Activated CD4-positive, alpha-beta T cell treated with anti-CD3 and anti-CD28 coated beads for 36 hours (primary cell): Measurements from ENCODE around the gene MRPL20. TPM values are rescaled to one million over a fixed set of nuclear protein-coding genes. Genes with fewer than 3 reads are reported as not detected.
A peak's percentile ranks its signal among the peaks of the same experiment; 100 is the strongest.
"Not testable (repeated sequence)": the region's sequence is repeated elsewhere in the genome, so short reads cannot be mapped to it uniquely, and the experiment has no call there.

Experiments
- ATAC-seq: fragments of 200-7000 bp; cut with Tn5 transposase; one replicate; pipeline ENCODE4 v1.10.0; 2021; ENCODE audit warnings: mild to moderate bottlenecking, moderate library complexity
- CTCF ChIA-PET: fragments of 350-600 bp; sonication (Branson Sonifier 250); formaldehyde crosslinking; loops from one replicate; lab custom pipeline; 2021; ENCODE audit warnings: antibody characterized with exemption; lab: Charles Lee
- POLR2A ChIA-PET: fragments of 350-600 bp; sonication (Branson Sonifier 250); formaldehyde crosslinking; loops from one replicate; lab custom pipeline; 2021; ENCODE audit warnings: antibody characterized with exemption, inconsistent platforms; lab: Charles Lee
- DNase-seq: peaks from one replicate; pipeline ENCODE4 v3.0.0-alpha.2; 2020
- H3K27ac Mint-ChIP-seq: one replicate; pipeline ENCODE4 v1.8.0; 2021; ENCODE audit warnings: mixed read lengths
- H3K27me3 Mint-ChIP-seq: one replicate; pipeline ENCODE4 v1.8.0; 2021; ENCODE audit warnings: mixed read lengths
- H3K36me3 Mint-ChIP-seq: one replicate; pipeline ENCODE4 v1.8.0; 2021; ENCODE audit warnings: low read depth, mixed read lengths
- H3K4me1 Mint-ChIP-seq: one replicate; pipeline ENCODE4 v1.8.0; 2021; ENCODE audit warnings: mixed read lengths
- H3K4me3 Mint-ChIP-seq: one replicate; pipeline ENCODE4 v1.8.0; 2021; ENCODE audit warnings: mild to moderate bottlenecking, moderate library complexity, mixed read lengths
- H3K9me3 Mint-ChIP-seq: one replicate; pipeline ENCODE4 v1.8.0; 2021; ENCODE audit warnings: low read depth, mixed read lengths
- intact Hi-C, 2 experiments: fragments of 100-400 bp; cut with DNase I in 1 of 2; cut with micrococcal nuclease in 1 of 2; formaldehyde crosslinking; loops; one replicate each; pipeline versions ENCODE4 v1.14.2 to v1.15.1; 2022 to 2024; cut with DNase I, micrococcal nuclease
- total RNA-seq, 2 experiments: library from RNA; stranded (reverse); gene quantifications; one replicate each; pipeline ENCODE4 v1.2.3, GENCODE V29; 2021

MRPL20 gene
- total RNA-seq, 2 experiments from 2014 or later, result 126 to 143 TPM

GRCh38 chr1:1430114-1430982, 23.3 kb upstream of the MRPL20 start:
- Mint-ChIP-seq H3K9me3 (no peaks in the 10 kb centered on the region), H3K36me3 (no peaks in the 10 kb centered on the region), H3K4me1 (peaks cover 12% of the 10 kb centered on the region), H3K27ac (no peak overlapping the region), H3K4me3 (no peak overlapping the region), H3K27me3 (peaks cover 23% of the 10 kb centered on the region)
- no peak for DNase-seq
- ChIA-PET CTCF (interaction anchor here (1.0 to 1.6 kb wide), 2 partner anchors 23 to 31 kb away, joined by 3 read pairs; partner anchors contain the start of gene CCNL2), POLR2A (no interaction called here)
- intact Hi-C loops, result no loop called here
- no peak for ATAC-seq

GRCh38 chr1:1429671-1430073, 22.6 kb upstream of the MRPL20 start:
- no peak for ATAC-seq
- no peak for DNase-seq
- intact Hi-C loops, result no loop called here
- POLR2A ChIA-PET, result no interaction called here
- no peak overlapping the region for H3K4me3 Mint-ChIP-seq
- CTCF ChIA-PET, result interaction anchor here (1.6 to 1.7 kb wide), 2 partner anchors 22 to 58 kb away, joined by 3 to 4 read pairs; no protein-coding TSS in a partner anchor
- no peak overlapping the region for H3K27ac Mint-ChIP-seq
- peaks cover 23% of the 10 kb centered on the region for H3K27me3 Mint-ChIP-seq
- no peaks in the 10 kb centered on the region for H3K9me3 Mint-ChIP-seq
- peaks cover 7% of the 10 kb centered on the region for H3K4me1 Mint-ChIP-seq
- H3K36me3 Mint-ChIP-seq, result no peaks in the 10 kb centered on the region

GRCh38 chr1:1428967-1429366, 21.9 kb upstream of the MRPL20 start:
- ATAC-seq, intact Hi-C loops, H3K4me3 Mint-ChIP-seq: not testable (repeated sequence)

GRCh38 chr1:1428174-1428573, 21.1 kb upstream of the MRPL20 start:
- Mint-ChIP-seq H3K4me3 (no peak overlapping the region), H3K27me3 (peaks cover 23% of the 10 kb centered on the region), H3K36me3 (no peaks in the 10 kb centered on the region), H3K9me3 (no peaks in the 10 kb centered on the region), H3K4me1 (peaks cover 4% of the 10 kb centered on the region), H3K27ac (no peak overlapping the region)
- DNase-seq (peak; percentile 6), ATAC-seq (no peak)
- ChIA-PET CTCF (interaction anchor here (1.7 kb wide), 1 partner anchor 57 kb away, joined by 4 read pairs; no protein-coding TSS in a partner anchor), POLR2A (no interaction called here)
- intact Hi-C loops, result no loop called here

More at GRCh38 chr1:1428967-1429366, 21.9 kb upstream of the MRPL20 start:
- H3K4me1 Mint-ChIP-seq, H3K36me3 Mint-ChIP-seq, H3K27ac Mint-ChIP-seq, H3K9me3 Mint-ChIP-seq, POLR2A ChIA-PET, DNase-seq: not testable (repeated sequence)
- CTCF ChIA-PET, result interaction anchor here (1.7 kb wide), 1 partner anchor 57 kb away, joined by 4 read pairs; no protein-coding TSS in a partner anchor
- H3K27me3 Mint-ChIP-seq, result peaks cover 23% of the 10 kb centered on the region

- Mint-ChIP-seq H3K4me1 (peaks cover 4% of the 10 kb centered on the region), H3K9me3 (no peaks in the 10 kb centered on the region), H3K36me3 (no peaks in the 10 kb centered on the region), H3K27me3 (peaks cover 27% of the 10 kb centered on the region), H3K27ac (no peak overlapping the region), H3K4me3 (no peak overlapping the region)
- DNase-seq, result no peak
- POLR2A ChIA-PET, result no interaction called here
- CTCF ChIA-PET, result no interaction called here
- intact Hi-C loops, result no loop called here
- no peak for ATAC-seq
These were observed 20.7 kb upstream of the MRPL20 start for GRCh38 chr1:1427820-1428148.

- Mint-ChIP-seq H3K27me3 (peaks cover 26% of the 10 kb centered on the region), H3K27ac (no peak overlapping the region), H3K9me3 (no peaks in the 10 kb centered on the region), H3K4me1 (peaks cover 4% of the 10 kb centered on the region), H3K4me3 (no peak overlapping the region), H3K36me3 (no peaks in the 10 kb centered on the region)
- DNase-seq (peak; percentile 27), ATAC-seq (peak; percentile 37)
- CTCF ChIA-PET, result no interaction called here
- intact Hi-C loops, result no loop called here
- POLR2A ChIA-PET, result no interaction called here
These were observed 20.2 kb upstream of the MRPL20 start for GRCh38 chr1:1427106-1427819.

GRCh38 chr1:1426496-1427105, 19.5 kb upstream of the MRPL20 start:
- H3K27ac Mint-ChIP-seq, result no peak overlapping the region
- H3K4me3 Mint-ChIP-seq, result no peak overlapping the region
- ChIA-PET POLR2A (no interaction called here), CTCF (no interaction called here)
- ATAC-seq (peak; percentile 12), DNase-seq (peak; percentile 37)
- no peaks in the 10 kb centered on the region for H3K9me3 Mint-ChIP-seq
- H3K36me3 Mint-ChIP-seq, result no peaks in the 10 kb centered on the region
- peaks cover 26% of the 10 kb centered on the region for H3K27me3 Mint-ChIP-seq
- peaks cover 4% of the 10 kb centered on the region for H3K4me1 Mint-ChIP-seq
- intact Hi-C loops, result no loop called here

GRCh38 chr1:1425753-1426495, 18.8 kb upstream of the MRPL20 start:
- CTCF ChIA-PET, result interaction anchor here (0.6 kb wide), 1 partner anchor 1213 kb away, joined by 3 read pairs; no protein-coding TSS in a partner anchor
- POLR2A ChIA-PET, result no interaction called here
- intact Hi-C loops, result no loop called here
- ATAC-seq (no peak), DNase-seq (peak; percentile 13)
- H3K4me1 Mint-ChIP-seq, result peaks cover 4% of the 10 kb centered on the region
- peaks cover 26% of the 10 kb centered on the region for H3K27me3 Mint-ChIP-seq
- H3K4me3 Mint-ChIP-seq, result no peak overlapping the region
- H3K9me3 Mint-ChIP-seq, result no peaks in the 10 kb centered on the region
- H3K36me3 Mint-ChIP-seq, result no peaks in the 10 kb centered on the region
- H3K27ac Mint-ChIP-seq, result no peak overlapping the region

GRCh38 chr1:1425426-1425752, 18.3 kb upstream of the MRPL20 start:
- Mint-ChIP-seq H3K4me3 (no peak overlapping the region), H3K4me1 (peaks cover 4% of the 10 kb centered on the region), H3K27me3 (peaks cover 26% of the 10 kb centered on the region), H3K27ac (no peak overlapping the region), H3K9me3 (no peaks in the 10 kb centered on the region), H3K36me3 (no peaks in the 10 kb centered on the region)
- DNase-seq (no peak), ATAC-seq (no peak)
- intact Hi-C loops, result no loop called here
- CTCF ChIA-PET, result interaction anchor here (0.6 kb wide), 1 partner anchor 1214 kb away, joined by 3 read pairs; no protein-coding TSS in a partner anchor
- POLR2A ChIA-PET, result interaction anchor here (0.9 kb wide), 1 partner anchor 13 kb away, joined by 3 read pairs; no protein-coding TSS in a partner anchor

- intact Hi-C loops, result no loop called here
- CTCF ChIA-PET, result no interaction called here
- DNase-seq, result no peak
- H3K4me1 Mint-ChIP-seq, result peaks cover 4% of the 10 kb centered on the region
- POLR2A ChIA-PET, result interaction anchor here (0.9 kb wide), 1 partner anchor 14 kb away, joined by 3 read pairs; no protein-coding TSS in a partner anchor
- no peak for ATAC-seq
- H3K27ac Mint-ChIP-seq, result no peak overlapping the region
- peaks cover 22% of the 10 kb centered on the region for H3K27me3 Mint-ChIP-seq
- no peak overlapping the region for H3K4me3 Mint-ChIP-seq
- H3K36me3 Mint-ChIP-seq, result no peaks in the 10 kb centered on the region
- H3K9me3 Mint-ChIP-seq, result no peaks in the 10 kb centered on the region
These were observed 17.6 kb upstream of the MRPL20 start for GRCh38 chr1:1424707-1425106.

- ATAC-seq (no peak), DNase-seq (no peak)
- H3K4me3 Mint-ChIP-seq, result no peak overlapping the region
- H3K27me3 Mint-ChIP-seq, result peaks cover 15% of the 10 kb centered on the region
- intact Hi-C loops, result no loop called here
- no peaks in the 10 kb centered on the region for H3K9me3 Mint-ChIP-seq
- no peaks in the 10 kb centered on the region for H3K36me3 Mint-ChIP-seq
- POLR2A ChIA-PET, result no interaction called here
- H3K4me1 Mint-ChIP-seq, result peaks cover 2% of the 10 kb centered on the region
- no peak overlapping the region for H3K27ac Mint-ChIP-seq
- CTCF ChIA-PET, result interaction anchor here (0.6 kb wide), 2 partner anchors 10 to 178 kb away, joined by 3 read pairs; no protein-coding TSS in a partner anchor
These were observed 16.1 kb upstream of the MRPL20 start for GRCh38 chr1:1423245-1423597.
